GM21367 (cell line): ENCODE results near the gene GSTT4.
"Not testable (repeated sequence)": the region's sequence is repeated elsewhere in the genome, so short reads cannot be mapped to it uniquely, and the experiment has no call there.

Experiments
- ATAC-seq: cut with Tn5 transposase; IDR thresholded peaks from one replicate; pipeline ENCODE4 v1.9.1; 2021; ENCODE audit not compliant: unreplicated experiment

GSTT4 gene

DNA sequence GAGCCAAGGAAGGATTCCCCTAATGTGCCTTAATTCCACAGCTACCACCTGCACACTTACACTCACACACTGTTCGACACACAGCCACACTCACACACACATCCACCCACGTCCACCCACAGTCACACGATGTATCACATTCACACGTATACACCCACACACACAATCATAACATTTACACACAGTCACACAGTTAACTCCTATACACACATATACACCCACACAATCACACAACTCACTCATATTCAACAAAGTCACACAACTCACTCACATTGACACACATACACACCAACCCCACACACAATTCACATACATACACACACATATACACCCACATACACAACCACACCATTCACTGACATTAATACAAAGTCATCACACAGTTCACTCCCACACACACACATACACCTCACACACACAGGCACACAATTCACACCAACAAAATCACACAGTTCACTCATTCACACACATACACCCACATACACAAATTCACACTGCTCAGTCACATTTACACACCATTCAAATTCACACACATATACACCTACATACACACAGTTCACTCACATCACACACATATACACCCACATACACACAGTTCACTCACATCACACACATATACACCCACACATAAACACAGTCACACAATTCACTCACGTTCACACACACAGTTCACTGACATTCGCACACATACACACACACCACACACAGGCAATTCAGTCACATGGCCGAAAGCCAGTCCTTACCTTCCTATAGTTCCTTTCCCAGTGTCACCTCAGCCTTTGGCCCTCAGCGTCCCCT lies 50.9 kb downstream of the GSTT4 start:
- ATAC-seq: not testable (repeated sequence)

- not testable (repeated sequence) for ATAC-seq
These were observed 51.8 kb downstream of the GSTT4 start for GRCh38 chr22:23953485-23953884.

DNA sequence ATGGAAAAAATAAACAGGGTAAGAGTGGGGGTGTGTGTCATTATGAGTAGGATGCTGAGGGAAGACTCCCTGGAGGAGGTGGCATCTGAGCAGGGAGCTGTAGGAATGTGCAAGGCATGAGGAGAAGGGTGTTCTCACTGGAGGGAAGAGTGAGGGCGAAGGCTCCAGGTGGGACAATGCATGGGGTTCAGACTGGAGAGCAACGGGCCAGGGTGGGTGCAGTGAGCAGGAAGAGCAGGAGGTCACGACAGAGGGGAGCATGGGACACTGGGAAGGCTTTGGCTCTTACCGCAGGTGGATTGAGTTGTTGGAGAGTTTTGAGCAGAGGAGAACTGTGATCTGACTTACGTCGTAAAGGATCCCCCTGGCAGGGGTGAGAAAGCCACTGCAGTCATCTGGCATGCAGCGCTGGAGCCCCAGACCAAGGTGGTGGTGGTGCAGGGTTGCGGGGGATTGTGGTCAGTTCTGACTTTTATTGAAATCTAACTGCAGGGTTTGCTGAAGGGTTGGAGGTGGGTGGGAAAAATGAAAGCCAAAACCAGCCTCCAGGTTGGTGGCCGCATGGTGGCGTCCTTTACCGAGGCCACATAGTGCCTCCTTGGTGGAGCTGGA lies 52.4 kb downstream of the GSTT4 start:
- ATAC-seq: not testable (repeated sequence)

DNA sequence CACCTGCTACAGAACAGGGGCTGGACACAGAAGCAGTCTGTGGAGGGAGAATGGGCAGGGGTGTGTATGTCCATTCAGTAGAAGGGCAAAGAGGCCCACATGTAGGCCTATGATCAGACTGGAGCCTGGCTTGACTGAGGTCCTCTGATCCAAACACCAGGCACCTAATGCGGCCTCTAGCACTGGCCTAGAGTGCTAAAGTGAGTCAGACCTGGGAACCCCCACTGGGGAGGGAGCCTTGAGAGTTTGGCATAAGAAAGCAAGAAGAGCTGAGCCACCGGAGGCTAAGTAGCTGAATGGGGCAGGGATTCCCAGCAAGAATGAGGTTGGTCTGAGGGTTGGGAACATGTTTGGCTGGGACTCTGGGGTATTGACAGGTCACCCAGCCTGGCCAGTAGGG lies 53.9 kb downstream of the GSTT4 start:
- ATAC-seq: not testable (repeated sequence)

- not testable (repeated sequence) for ATAC-seq
These were observed 55.5 kb downstream of the GSTT4 start for GRCh38 chr22:23949764-23950163.
